Transverse colon (tissue), 3 donors: ENCODE measurements around the gene SRPK3.

ENCODE experiments used
- EP300 ChIP-seq: sonication (generic); formaldehyde crosslinking; IDR thresholded peaks from one replicate; pipeline ENCODE4 v1.6.1; 2017; ENCODE audit warnings: antibody characterized with exemption, low read depth
- POLR2A ChIP-seq: fragments of 450-650 bp; IDR thresholded peaks from one replicate; pipeline ENCODE4 v1.6.1; 2016; ENCODE audit warnings: antibody characterized with exemption, mild to moderate bottlenecking, moderate library complexity
- TF ChIP-seq, protein P1 (sequence below), 5 experiments: fragments of 200-600 bp in 3 of 5; fragments of 450-650 bp in 2 of 5; sonication (generic) in 3 of 5; IDR thresholded peaks; 1 replicate in 2 of 5; 2 replicates in 3 of 5; pipeline ENCODE4 v1.5.1; 2016 to 2017; ENCODE audit warnings: antibody characterized with exemption in 5 of 5, inconsistent platforms in 3 of 5, mild to moderate bottlenecking in 2 of 5, moderate library complexity in 1 of 5

DNA sequence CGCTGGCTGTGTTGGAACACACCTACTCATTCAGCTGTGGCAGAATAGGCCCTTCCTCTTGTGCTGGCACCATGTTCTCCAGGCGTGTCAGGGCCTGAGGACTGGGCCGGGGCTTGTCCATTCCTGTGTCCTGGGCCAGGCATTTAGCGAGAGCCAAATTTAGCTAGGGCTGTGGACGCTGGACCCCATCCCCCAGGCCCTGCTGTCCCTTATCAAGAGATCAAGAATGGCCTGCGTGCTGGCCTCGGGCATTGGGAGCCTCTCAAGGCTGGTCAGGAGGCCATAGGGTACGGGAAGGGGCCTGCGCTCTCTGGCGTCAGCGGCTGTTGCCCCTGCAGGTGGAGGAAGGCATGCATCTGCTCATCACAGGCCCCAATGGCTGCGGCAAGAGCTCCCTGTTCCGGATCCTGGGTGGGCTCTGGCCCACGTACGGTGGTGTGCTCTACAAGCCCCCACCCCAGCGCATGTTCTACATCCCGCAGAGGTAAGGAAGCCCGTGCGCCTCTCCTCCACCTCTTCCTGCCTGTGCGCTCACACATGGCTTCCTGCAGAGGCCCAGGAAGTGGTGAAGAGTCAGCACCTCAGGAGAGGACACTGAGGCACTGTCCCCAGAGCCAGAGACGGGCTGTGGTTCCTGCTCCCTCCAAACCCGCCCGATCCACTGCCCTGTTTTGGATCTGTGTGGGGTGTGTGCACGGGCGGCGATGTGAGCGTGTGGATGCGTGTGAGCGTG lies 40.9 kb upstream of the SRPK3 start:
- TF ChIP-seq, protein P1, sequence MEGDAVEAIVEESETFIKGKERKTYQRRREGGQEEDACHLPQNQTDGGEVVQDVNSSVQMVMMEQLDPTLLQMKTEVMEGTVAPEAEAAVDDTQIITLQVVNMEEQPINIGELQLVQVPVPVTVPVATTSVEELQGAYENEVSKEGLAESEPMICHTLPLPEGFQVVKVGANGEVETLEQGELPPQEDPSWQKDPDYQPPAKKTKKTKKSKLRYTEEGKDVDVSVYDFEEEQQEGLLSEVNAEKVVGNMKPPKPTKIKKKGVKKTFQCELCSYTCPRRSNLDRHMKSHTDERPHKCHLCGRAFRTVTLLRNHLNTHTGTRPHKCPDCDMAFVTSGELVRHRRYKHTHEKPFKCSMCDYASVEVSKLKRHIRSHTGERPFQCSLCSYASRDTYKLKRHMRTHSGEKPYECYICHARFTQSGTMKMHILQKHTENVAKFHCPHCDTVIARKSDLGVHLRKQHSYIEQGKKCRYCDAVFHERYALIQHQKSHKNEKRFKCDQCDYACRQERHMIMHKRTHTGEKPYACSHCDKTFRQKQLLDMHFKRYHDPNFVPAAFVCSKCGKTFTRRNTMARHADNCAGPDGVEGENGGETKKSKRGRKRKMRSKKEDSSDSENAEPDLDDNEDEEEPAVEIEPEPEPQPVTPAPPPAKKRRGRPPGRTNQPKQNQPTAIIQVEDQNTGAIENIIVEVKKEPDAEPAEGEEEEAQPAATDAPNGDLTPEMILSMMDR (IDR thresholded peaks at IDR 0.05) = no peak
- TF ChIP-seq EP300 (no peak), POLR2A (no peak)
